ENCODE measurements around the gene MACROH2A2.
A peak's percentile ranks its signal among the peaks of the same experiment; 100 is the strongest.

The MACROH2A2 gene

GRCh38 chr10:70144372-70145110 is 91.9 kb downstream of the MACROH2A2 start:
- H3K4me3 ChIP-seq (ENCODE audit: low read length) = no peak overlapping the region
- no peak for TF ChIP-seq CTCF (conservative IDR thresholded peaks at IDR 0.05; ENCODE audit: low read length)
- DNase-seq (ENCODE audit: low read depth) = no peak

GRCh38 chr10:70145166-70145665 is 92.6 kb downstream of the MACROH2A2 start:
- no peak for TF ChIP-seq CTCF (conservative IDR thresholded peaks at IDR 0.05; ENCODE audit: low read length)
- peak; percentile 9 for DNase-seq (ENCODE audit: low read depth)
- peak overlapping the region; percentile 65 for H3K4me3 ChIP-seq (ENCODE audit: low read length)

- TF ChIP-seq CTCF (conservative IDR thresholded peaks at IDR 0.05; ENCODE audit: low read length) = peak; percentile 22; the same call in 1 of the 2 replicates
- peak overlapping the region; percentile 65 for H3K4me3 ChIP-seq (ENCODE audit: low read length)
- DNase-seq (ENCODE audit: low read depth) = peak; percentile 54
Observed at GRCh38 chr10:70145666-70146488, 93.2 kb downstream of the MACROH2A2 start.

- TF ChIP-seq CTCF (conservative IDR thresholded peaks at IDR 0.05; ENCODE audit: low read length) = peak; percentile 73
Observed at GRCh38 chr10:70146489-70147258, 94.0 kb downstream of the MACROH2A2 start, which contains the start of gene TYSND1. Gene TYSND1, minus strand, starts transcription at chr10:70146700. Its CDS starts 114 bp downstream, at chr10:70146586.

GRCh38 chr10:70147259-70147625 is 94.6 kb downstream of the MACROH2A2 start:
- no peak for DNase-seq (ENCODE audit: low read depth)
- no peak for TF ChIP-seq CTCF (conservative IDR thresholded peaks at IDR 0.05; ENCODE audit: low read length)
- no peak overlapping the region for H3K4me3 ChIP-seq (ENCODE audit: low read length)

More at GRCh38 chr10:70146489-70147258, 94.0 kb downstream of the MACROH2A2 start, which contains the start of gene TYSND1:
- peak within 1 kb of the TSS; percentile 65 for H3K4me3 ChIP-seq (ENCODE audit: low read length)
- peak; percentile 95 for DNase-seq (ENCODE audit: low read depth)

- TF ChIP-seq CTCF (conservative IDR thresholded peaks at IDR 0.05; ENCODE audit: low read length) = no peak
- no peak for DNase-seq (ENCODE audit: low read depth)
- no peak overlapping the region for H3K4me3 ChIP-seq (ENCODE audit: low read length)
Observed at GRCh38 chr10:70148516-70148915, 95.9 kb downstream of the MACROH2A2 start.
